Measurements from ENCODE around the gene ATPAF1.

ATPAF1 gene

GRCh38 chr1:46646844-46647243 lies 21.3 kb downstream of the ATPAF1 start:
- Histone ChIP-seq H3K27me3 (no peaks in the 10 kb centered on the region), H3K36me3 (peaks cover 22% of the 10 kb centered on the region), H3K4me3 (ENCODE audit: low read depth in 1 of 2, low read length in 1 of 2) (no peak overlapping the region), H3K9me3 (no peaks in the 10 kb centered on the region), H3K4me1 (ENCODE audit: control insufficient read depth in 1 of 2, insufficient read depth in 1 of 2, low read depth in 1 of 2, low read length in 1 of 2) (no peaks in the 10 kb centered on the region), H3K27ac (no peak overlapping the region)
- no peak for TF ChIP-seq CTCF (IDR thresholded peaks at IDR 0.05)

- Histone ChIP-seq H3K4me1 (ENCODE audit: control insufficient read depth in 1 of 2, insufficient read depth in 1 of 2, low read depth in 1 of 2, low read length in 1 of 2) (no peaks in the 10 kb centered on the region), H3K4me3 (ENCODE audit: low read depth in 1 of 2, low read length in 1 of 2) (no peak overlapping the region), H3K27me3 (no peaks in the 10 kb centered on the region), H3K36me3 (peaks cover 22% of the 10 kb centered on the region), H3K27ac (no peak overlapping the region), H3K9me3 (no peaks in the 10 kb centered on the region)
- TF ChIP-seq CTCF (IDR thresholded peaks at IDR 0.05), result no peak
Observed at GRCh38 chr1:46646331-46646730, 21.8 kb downstream of the ATPAF1 start.

- no peaks in the 10 kb centered on the region for H3K27me3 ChIP-seq
- no peak overlapping the region for H3K4me3 ChIP-seq (ENCODE audit: low read depth in 1 of 2, low read length in 1 of 2)
- H3K27ac ChIP-seq, result no peak overlapping the region
- no peak for TF ChIP-seq CTCF (IDR thresholded peaks at IDR 0.05)
- peaks cover 22% of the 10 kb centered on the region for H3K36me3 ChIP-seq
- H3K9me3 ChIP-seq, result no peaks in the 10 kb centered on the region
- no peaks in the 10 kb centered on the region for H3K4me1 ChIP-seq (ENCODE audit: control insufficient read depth in 1 of 2, insufficient read depth in 1 of 2, low read depth in 1 of 2, low read length in 1 of 2)
Observed at GRCh38 chr1:46645815-46646214, 22.3 kb downstream of the ATPAF1 start.

GRCh38 chr1:46643368-46643775 lies 24.8 kb downstream of the ATPAF1 start:
- H3K4me1 ChIP-seq (ENCODE audit: control insufficient read depth in 1 of 2, insufficient read depth in 1 of 2, low read depth in 1 of 2, low read length in 1 of 2), result no peaks in the 10 kb centered on the region
- no peak for TF ChIP-seq CTCF (IDR thresholded peaks at IDR 0.05)
- no peaks in the 10 kb centered on the region for H3K27me3 ChIP-seq
- H3K4me3 ChIP-seq (ENCODE audit: low read depth in 1 of 2, low read length in 1 of 2), result no peak overlapping the region
- no peaks in the 10 kb centered on the region for H3K9me3 ChIP-seq
- no peak overlapping the region for H3K27ac ChIP-seq
- H3K36me3 ChIP-seq, result peaks cover 22% of the 10 kb centered on the region

- H3K36me3 ChIP-seq, result peaks cover 20% of the 10 kb centered on the region
- H3K9me3 ChIP-seq, result no peaks in the 10 kb centered on the region
- no peak for TF ChIP-seq CTCF (IDR thresholded peaks at IDR 0.05)
- H3K4me3 ChIP-seq (ENCODE audit: low read depth in 1 of 2, low read length in 1 of 2), result no peak overlapping the region
- no peaks in the 10 kb centered on the region for H3K27me3 ChIP-seq
- no peak overlapping the region for H3K27ac ChIP-seq
- H3K4me1 ChIP-seq (ENCODE audit: control insufficient read depth in 1 of 2, insufficient read depth in 1 of 2, low read depth in 1 of 2, low read length in 1 of 2), result no peaks in the 10 kb centered on the region
Observed at GRCh38 chr1:46642115-46642680, 26.0 kb downstream of the ATPAF1 start.

- Histone ChIP-seq H3K27ac (no peak overlapping the region), H3K4me1 (ENCODE audit: control insufficient read depth in 1 of 2, insufficient read depth in 1 of 2, low read depth in 1 of 2, low read length in 1 of 2) (no peaks in the 10 kb centered on the region)
- no peak for TF ChIP-seq CTCF (IDR thresholded peaks at IDR 0.05)
Observed at GRCh38 chr1:46639547-46639946, 28.6 kb downstream of the ATPAF1 start.

More at GRCh38 chr1:46639547-46639946, 28.6 kb downstream of the ATPAF1 start:
- Histone ChIP-seq H3K9me3 (no peaks in the 10 kb centered on the region), H3K36me3 (peaks cover 33% of the 10 kb centered on the region), H3K4me3 (ENCODE audit: low read depth in 1 of 2, low read length in 1 of 2) (no peak overlapping the region), H3K27me3 (no peaks in the 10 kb centered on the region)

Data from neutrophil (primary cell).